ENCODE data around the gene CPNE1. TPM values are rescaled to one million over a fixed set of nuclear protein-coding genes. Genes with fewer than 3 reads are reported as not detected.

CPNE1 gene
- total and polyA plus RNA-seq, 5 donors: 63.2 to 82.7 (median 73.1) TPM

DNA sequence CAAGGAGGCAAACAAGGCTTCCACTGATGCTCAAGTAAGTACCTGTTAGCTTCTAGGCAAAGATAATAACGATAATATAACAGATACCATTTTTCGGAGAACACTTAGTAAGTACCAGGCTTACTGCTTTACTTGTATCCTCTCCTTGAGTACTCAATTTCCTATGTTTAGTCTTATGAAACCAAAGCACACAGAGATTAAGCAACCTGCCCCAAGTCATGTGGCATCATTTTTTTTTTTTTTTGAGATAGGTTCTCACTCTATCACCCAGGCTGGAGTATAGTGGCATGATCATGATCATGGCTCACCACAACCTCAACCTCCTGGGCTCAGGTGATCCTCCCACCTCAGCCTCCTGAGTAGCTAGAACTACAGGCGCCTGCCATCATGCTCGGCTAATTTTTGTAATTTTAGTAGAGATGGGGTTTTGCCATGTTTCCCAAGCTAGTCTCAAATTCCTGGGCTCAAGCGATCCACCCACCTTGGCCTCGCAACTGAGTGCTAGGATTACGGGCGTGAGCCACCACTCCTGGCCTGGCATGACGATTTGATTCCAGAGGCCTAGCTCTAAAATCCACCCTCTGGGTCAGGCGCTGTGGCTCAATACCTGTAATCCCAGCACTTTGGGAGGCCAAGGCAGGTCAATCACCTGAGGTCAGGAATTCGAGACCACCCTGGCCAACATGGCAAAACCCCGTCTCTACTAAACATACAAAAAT is 35.1 kb downstream of the CPNE1 start:
- DNase-seq: no peak
- intact Hi-C loops (cut with DNase I): no loop called here
- WGBS: 93% methylated on average over 12 of the region's 12 CpGs
- Histone ChIP-seq H3K4me1 (ENCODE audit: control insufficient read depth, insufficient read depth, low read length) (no peaks in the 10 kb centered on the region), H3K9me3 (ENCODE audit: control insufficient read depth, low read length) (no peaks in the 10 kb centered on the region), H3K27ac (ENCODE audit: low read length) (no peak overlapping the region), H3K4me3 (ENCODE audit: low read length) (no peak overlapping the region), H3K27me3 (ENCODE audit: control insufficient read depth, insufficient read depth) (no peaks in the 10 kb centered on the region)
- no peak for ATAC-seq

DNA sequence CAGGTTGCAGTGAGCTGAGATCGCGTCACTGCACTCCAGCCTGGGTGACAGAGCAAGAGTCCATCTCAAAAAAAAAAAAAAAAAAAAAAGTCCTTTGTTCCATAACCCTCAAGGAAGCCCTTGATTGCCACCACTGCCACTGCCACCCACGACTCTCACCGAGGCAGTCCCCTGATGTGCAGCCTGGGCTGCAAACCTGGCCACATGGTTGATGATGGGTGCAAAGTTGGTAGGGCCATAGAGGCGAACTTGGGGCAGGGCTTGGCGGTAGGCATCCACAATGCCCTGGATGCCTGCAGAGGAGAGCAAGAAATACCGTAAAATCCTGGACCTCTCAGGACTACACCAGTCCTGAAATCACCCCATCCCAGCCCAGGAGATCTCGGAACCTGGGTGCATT is 37.6 kb downstream of the CPNE1 start:
- ATAC-seq (no peak), DNase-seq (no peak)
- H3K4me3 ChIP-seq (ENCODE audit: low read length): no peak overlapping the region

DNA sequence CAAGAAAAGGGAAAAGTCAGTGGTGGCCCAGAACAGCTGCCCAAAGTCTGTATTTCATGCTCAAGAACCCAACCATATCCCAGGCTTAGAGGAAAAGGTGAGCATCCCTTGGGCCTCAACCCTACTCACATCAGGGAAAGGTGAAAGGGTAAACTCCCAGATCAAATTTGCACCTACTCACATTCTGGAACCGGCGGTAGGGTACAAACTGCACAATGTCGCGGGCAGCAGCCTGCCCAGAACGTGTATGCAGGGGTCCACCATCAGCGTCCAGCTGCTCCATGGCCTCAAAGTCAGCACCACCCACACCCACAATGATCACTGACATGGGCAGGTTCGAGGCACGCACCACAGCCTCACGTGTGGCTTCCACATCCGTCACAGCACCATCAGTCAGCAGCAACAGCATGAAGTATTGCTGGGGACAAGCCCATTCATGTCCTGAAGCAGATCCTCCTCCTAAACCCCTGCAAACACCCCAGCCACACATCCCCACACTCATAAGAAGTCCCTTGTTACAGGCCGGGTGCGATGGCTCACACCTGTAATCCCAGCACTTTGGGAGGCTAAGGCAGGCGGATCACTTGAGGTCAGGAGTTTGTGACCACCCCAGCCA is 38.2 kb downstream of the CPNE1 start:
- no peaks in the 10 kb centered on the region for H3K4me1 ChIP-seq (ENCODE audit: control insufficient read depth, insufficient read depth, low read length)
- intact Hi-C loops (cut with DNase I): no loop called here
- DNase-seq: no peak
- H3K4me3 ChIP-seq (ENCODE audit: low read length): no peak overlapping the region
- no peaks in the 10 kb centered on the region for H3K9me3 ChIP-seq (ENCODE audit: control insufficient read depth, low read length)
- ATAC-seq: no peak
- H3K27me3 ChIP-seq (ENCODE audit: control insufficient read depth, insufficient read depth): no peaks in the 10 kb centered on the region
- 94% methylated on average over 13 of the region's 13 CpGs for WGBS
- H3K27ac ChIP-seq (ENCODE audit: low read length): no peak overlapping the region

More for the DNA sequence above, 37.6 kb downstream of the CPNE1 start:
- intact Hi-C loops (cut with DNase I): no loop called here
- 95% methylated on average over 8 of the region's 8 CpGs for WGBS
- Histone ChIP-seq H3K27ac (ENCODE audit: low read length) (no peak overlapping the region), H3K27me3 (ENCODE audit: control insufficient read depth, insufficient read depth) (no peaks in the 10 kb centered on the region), H3K4me1 (ENCODE audit: control insufficient read depth, insufficient read depth, low read length) (no peaks in the 10 kb centered on the region), H3K9me3 (ENCODE audit: control insufficient read depth, low read length) (no peaks in the 10 kb centered on the region)

DNA sequence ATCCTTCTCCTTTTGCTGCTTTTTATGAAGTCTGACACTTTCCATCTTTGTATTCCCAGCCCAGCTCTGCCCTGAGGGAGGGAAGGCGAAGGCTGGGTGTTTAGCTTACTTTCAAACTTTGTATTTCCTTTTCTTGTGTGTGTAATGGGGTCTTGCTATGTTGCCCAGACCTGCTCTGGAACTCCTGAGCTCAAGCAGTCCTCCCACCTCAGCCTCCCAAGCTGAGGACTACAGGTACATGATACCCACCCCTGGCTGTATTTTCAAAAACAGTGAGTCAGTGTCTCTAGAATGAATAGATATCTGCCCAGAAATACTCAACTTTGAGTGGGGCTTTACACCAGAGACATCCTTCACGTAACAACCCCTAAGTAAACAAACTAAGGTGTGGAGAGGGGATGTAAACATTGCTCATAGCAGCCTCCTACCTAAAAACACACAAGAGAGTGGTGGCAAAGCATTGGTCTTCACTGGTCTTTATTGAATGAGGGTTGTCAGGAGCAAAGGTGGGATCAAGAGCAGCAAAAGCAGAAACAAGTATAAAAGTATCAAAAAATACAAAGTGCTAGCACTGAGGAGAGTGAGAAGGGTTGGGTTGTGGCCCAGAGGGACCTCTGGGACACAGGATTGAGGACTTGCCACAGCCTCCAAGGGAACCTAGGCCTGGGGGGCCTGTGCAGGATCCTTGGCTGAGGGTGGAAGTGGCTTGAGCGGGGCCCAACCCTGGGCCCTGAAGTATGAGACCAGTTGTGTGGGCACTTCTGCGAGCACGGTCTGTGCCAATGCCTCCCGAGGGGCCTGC is 38.9 kb downstream of the CPNE1 start:
- no peak for DNase-seq
- Histone ChIP-seq H3K27me3 (ENCODE audit: control insufficient read depth, insufficient read depth) (no peaks in the 10 kb centered on the region), H3K27ac (ENCODE audit: low read length) (no peak overlapping the region), H3K9me3 (ENCODE audit: control insufficient read depth, low read length) (no peaks in the 10 kb centered on the region), H3K4me3 (ENCODE audit: low read length) (no peak overlapping the region), H3K4me1 (ENCODE audit: control insufficient read depth, insufficient read depth, low read length) (no peaks in the 10 kb centered on the region)
- ATAC-seq: peak in 1 of 2 donors; percentile 25
- intact Hi-C loops (cut with DNase I): no loop called here
- 96% methylated on average over 6 of the region's 6 CpGs for WGBS

DNA sequence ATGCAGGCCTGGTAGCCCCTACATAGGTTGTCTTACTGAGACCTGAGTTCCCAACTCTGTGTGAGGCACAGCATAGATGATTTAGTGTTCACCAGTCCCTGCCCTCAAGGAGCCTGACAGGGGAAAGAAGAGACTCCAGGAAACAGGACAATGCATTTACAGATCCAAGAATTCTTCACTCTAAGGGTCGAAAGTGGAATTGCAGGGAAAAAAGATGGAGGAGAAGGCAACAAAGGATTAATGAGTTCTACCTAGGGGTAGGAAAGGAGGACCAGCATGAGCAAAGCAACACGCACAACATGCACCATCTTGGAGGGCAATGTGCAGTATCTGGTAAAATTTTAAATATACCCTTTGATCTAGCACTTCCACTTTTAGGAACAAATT is 43.1 kb downstream of the CPNE1 start:
- ATAC-seq (no peak), DNase-seq (no peak)
- 87% methylated on average over 2 of the region's 2 CpGs for WGBS
- Histone ChIP-seq H3K4me1 (ENCODE audit: control insufficient read depth, insufficient read depth, low read length) (peaks cover 6% of the 10 kb centered on the region), H3K9me3 (ENCODE audit: control insufficient read depth, low read length) (no peaks in the 10 kb centered on the region), H3K27me3 (ENCODE audit: control insufficient read depth, insufficient read depth) (no peaks in the 10 kb centered on the region), H3K4me3 (ENCODE audit: low read length) (no peak overlapping the region), H3K27ac (ENCODE audit: low read length) (no peak overlapping the region)
- intact Hi-C loops (cut with DNase I): no loop called here

DNA sequence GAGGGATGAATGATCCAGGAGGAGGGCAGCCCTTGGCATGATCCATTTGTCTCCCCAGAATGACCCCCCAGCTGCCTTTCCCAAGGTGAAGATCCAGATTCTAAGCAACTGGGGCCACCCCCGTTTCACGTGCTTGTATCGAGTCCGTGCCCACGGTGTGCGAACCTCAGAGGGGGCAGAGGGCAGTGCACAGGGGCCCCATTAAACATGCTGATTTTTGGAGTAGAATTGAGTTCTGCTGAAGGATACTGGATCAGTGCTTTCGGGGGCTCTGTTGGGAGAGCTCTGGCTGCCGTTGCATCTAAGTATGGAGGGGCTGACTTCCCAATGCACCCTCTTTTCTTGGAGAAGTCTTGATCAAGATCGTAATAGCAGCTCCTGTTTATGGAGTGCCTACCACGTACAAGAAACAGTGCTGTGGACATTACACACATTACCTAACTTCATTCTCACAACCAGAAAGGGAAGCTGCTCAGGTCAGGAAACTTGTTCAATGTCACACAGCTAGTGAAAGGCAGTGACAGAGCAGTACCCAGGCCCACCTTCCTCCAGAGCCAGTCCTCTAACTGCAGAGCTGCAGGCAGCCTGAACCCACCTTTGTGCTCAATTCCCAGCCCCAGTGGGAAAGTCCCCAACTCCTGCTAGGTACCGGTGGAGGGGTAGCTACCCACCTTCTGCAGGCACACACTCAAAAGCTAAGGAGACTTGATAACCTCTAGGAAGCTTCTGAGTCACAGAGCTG is 43.7 kb downstream of the CPNE1 start:
- H3K27ac ChIP-seq (ENCODE audit: low read length): no peak overlapping the region
- no peaks in the 10 kb centered on the region for H3K27me3 ChIP-seq (ENCODE audit: control insufficient read depth, insufficient read depth)
- no peak overlapping the region for H3K4me3 ChIP-seq (ENCODE audit: low read length)
- 92% methylated on average over 11 of the region's 11 CpGs for WGBS
- peaks cover 6% of the 10 kb centered on the region for H3K4me1 ChIP-seq (ENCODE audit: control insufficient read depth, insufficient read depth, low read length)
- no peak for ATAC-seq
- no peak for DNase-seq
- intact Hi-C loops (cut with DNase I): no loop called here
- H3K9me3 ChIP-seq (ENCODE audit: control insufficient read depth, low read length): no peaks in the 10 kb centered on the region

DNA sequence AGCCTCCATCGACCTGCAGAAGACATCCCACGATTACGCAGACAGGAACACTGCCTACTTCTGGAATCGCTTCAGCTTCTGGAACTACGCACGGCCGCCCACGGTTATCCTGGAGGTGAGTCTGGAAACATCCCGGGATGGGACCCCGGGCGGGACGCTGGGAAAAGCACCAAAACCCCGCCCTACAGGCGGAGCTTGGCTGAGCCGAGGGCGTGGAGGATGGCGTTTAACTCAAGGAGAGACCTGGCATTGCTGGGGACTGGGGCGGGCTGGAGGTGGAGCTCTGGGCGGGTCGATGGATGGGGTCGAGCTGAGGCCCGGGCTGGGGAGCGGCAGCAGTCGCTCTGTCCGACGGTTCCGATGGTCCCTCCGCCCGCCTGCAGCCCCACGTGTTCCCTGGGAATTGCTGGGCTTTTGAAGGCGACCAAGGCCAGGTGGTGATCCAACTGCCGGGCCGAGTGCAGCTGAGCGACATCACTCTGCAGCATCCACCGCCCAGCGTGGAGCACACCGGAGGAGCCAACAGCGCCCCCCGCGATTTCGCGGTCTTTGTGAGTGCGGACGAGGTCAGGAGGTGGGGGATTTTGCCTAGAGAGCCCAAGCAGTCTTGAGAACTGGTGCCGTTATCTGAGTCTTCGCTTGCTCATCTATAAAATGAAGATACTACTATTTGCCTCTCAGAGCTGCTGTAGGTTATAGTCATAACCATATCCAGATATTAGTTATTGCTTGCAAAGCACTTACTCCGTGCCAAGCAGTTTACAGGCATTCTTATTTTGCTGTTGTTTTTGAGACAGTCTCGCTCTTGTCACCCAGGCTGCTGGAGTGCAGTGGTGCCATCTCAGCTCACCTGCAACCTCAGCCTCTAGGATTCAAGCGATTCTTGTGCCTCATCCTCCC is 45.3 kb downstream of the CPNE1 start:
- intact Hi-C loops (cut with DNase I): no loop called here
- Histone ChIP-seq H3K27me3 (ENCODE audit: control insufficient read depth, insufficient read depth) (no peaks in the 10 kb centered on the region), H3K27ac (ENCODE audit: low read length) (no peak overlapping the region), H3K4me3 (ENCODE audit: low read length) (peak overlapping the region; percentile 60), H3K9me3 (ENCODE audit: control insufficient read depth, low read length) (no peaks in the 10 kb centered on the region), H3K4me1 (ENCODE audit: control insufficient read depth, insufficient read depth, low read length) (peaks cover 6% of the 10 kb centered on the region)
- ATAC-seq: peak; percentile 55 to 58
- peak; percentile 82 to 94 (median 93) for DNase-seq
- 5% methylated on average over 49 of the region's 49 CpGs for WGBS

DNA sequence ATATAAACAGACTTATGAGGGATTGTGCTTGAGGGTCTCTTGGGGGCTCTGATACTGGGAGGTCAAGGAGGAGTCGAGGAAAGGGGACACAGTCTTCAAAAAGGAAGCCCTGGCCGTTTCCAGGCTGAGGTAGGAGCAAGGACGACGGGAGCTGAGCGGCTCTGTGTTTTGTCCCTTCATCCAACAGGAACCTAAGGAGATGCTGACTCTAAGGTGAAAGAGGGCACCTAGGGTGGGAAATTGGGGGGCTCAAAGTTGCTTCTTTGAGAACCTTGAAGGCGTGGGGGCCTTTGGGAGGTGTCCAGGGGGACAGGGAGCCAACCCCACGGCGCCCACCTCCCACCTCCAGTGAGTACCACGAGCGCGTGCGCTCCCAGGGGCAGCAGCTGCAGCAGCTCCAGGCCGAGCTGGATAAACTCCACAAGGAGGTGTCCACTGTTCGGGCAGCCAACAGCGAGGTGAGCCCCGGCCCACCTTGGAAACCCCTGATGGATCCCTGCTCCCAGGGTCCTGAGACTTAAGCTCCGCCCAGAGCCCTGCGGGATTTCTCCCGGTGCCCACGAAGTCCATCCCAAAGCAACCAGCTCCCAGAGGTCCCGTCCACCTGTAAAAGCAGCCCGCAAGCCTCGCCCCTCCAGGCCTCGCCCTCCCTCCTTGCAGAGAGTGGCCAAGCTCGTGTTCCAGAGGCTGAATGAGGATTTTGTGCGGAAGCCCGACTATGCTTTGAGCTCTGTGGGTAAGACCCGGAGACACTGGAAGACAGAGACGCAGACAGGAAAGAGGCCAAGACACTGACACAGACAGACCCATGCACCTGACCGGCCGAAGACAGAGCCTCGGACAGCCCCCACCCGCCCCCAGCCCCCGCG is 46.2 kb downstream of the CPNE1 start:
- 7% methylated on average over 35 of the region's 35 CpGs for WGBS
- intact Hi-C loops (cut with DNase I): no loop called here
- peaks cover 6% of the 10 kb centered on the region for H3K4me1 ChIP-seq (ENCODE audit: control insufficient read depth, insufficient read depth, low read length)
- H3K9me3 ChIP-seq (ENCODE audit: control insufficient read depth, low read length): no peaks in the 10 kb centered on the region
- H3K27me3 ChIP-seq (ENCODE audit: control insufficient read depth, insufficient read depth): no peaks in the 10 kb centered on the region
- no peak overlapping the region for H3K27ac ChIP-seq (ENCODE audit: low read length)
- ATAC-seq (no peak), DNase-seq (peak; percentile 40 to 72 (median 67))
- H3K4me3 ChIP-seq (ENCODE audit: low read length): peak overlapping the region; percentile 60

DNA sequence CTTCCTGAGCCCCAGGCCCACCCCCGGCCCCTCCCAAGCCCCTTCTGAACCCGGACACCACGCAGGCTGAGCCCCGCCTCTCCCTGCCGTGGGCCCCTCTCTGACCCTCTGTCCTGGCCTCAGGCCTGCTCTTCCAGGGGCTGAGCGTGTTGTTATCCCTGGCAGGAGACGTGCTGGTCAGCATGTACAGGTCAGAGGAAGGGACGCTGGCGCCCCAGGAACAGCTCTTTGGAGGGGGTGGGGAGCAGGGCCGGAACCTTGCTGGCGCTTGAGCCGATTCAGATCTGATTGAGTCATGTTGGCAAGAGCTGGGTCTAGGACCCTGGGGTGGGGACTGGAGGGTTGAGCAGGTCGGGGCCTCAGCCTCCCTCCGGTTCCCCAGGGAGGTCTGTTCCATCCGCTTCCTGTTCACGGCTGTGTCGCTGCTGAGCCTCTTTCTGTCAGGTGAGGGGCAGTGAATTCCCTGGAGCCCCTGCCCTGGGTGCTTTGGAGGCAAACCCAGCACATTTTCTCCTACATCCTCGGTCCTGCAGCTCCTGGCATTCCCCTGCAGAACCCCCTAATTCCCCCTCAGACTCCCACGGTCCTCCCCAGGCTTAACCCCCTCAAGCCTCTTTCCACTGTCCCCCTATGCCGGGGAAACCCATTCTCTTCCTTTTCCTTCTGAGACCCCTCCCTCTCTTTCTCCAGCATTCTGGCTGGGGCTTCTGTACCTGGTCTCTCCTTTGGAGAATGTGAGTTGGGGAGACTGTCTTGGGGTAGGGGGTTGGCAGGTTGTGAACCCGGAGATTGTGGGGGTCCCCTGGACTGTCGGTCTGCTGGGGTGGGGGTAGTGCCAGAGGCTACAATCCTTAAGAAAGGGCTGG is 47.1 kb downstream of the CPNE1 start:
- ATAC-seq: peak; percentile 3 to 11

More for the DNA sequence above, 47.1 kb downstream of the CPNE1 start:
- 7% methylated on average over 22 of the region's 22 CpGs for WGBS
- Histone ChIP-seq H3K4me3 (ENCODE audit: low read length) (peak overlapping the region; percentile 45), H3K27ac (ENCODE audit: low read length) (peak overlapping the region; percentile 63), H3K27me3 (ENCODE audit: control insufficient read depth, insufficient read depth) (no peaks in the 10 kb centered on the region), H3K9me3 (ENCODE audit: control insufficient read depth, low read length) (no peaks in the 10 kb centered on the region), H3K4me1 (ENCODE audit: control insufficient read depth, insufficient read depth, low read length) (peaks cover 6% of the 10 kb centered on the region)
- intact Hi-C loops (cut with DNase I): no loop called here
- peak; percentile 67 to 83 (median 81) for DNase-seq

All from right cardiac atrium (tissue), 5 donors.